A673 (cell line): Measurements from ENCODE around the gene IL4R. TPM values are rescaled to one million over a fixed set of nuclear protein-coding genes. Genes with fewer than 3 reads are reported as not detected.

Source experiments
- BruUV-seq: library from RNA; stranded (reverse); fragments of 400-500 nt; replicated peaks from 2 replicates; lab custom pipeline; 2021; lab: Mats Ljungman, UMichigan
- CTCF ChIA-PET: fragments of 300-600 bp; sonication (Branson Sonifier 250); formaldehyde crosslinking; loops from one replicate; lab custom pipeline; 2022; ENCODE audit warnings: antibody characterized with exemption; lab: Charles Lee
- POLR2A ChIA-PET: fragments of 300-600 bp; sonication (Branson Sonifier 250); formaldehyde crosslinking; loops from one replicate; lab custom pipeline; 2022; ENCODE audit warnings: antibody characterized with exemption; ENCODE audit not compliant: low non-redundant PET; lab: Charles Lee
- DNase-seq: peaks from one replicate; pipeline ENCODE4 v3.0.0-alpha.2; 2015; ENCODE audit warnings: low spot score
- H3K27ac ChIP-seq: fragments of 200-600 bp; sonication (generic); 2 replicates; pipeline ENCODE4 v1.5.1; 2016; ENCODE audit warnings: mixed run types, low read depth, mild to moderate bottlenecking, mixed read lengths, antibody characterized with exemption, low read length; ENCODE audit not compliant: poor library complexity, severe bottlenecking
- H3K27me3 ChIP-seq: fragments of 200-600 bp; sonication (generic); replicated peaks from 2 replicates; pipeline ENCODE4 v1.6.1; 2017; ENCODE audit warnings: mixed run types, low read depth, mild to moderate bottlenecking, mixed read lengths, antibody characterized with exemption, low read length; ENCODE audit not compliant: insufficient read depth, poor library complexity
- H3K36me3 ChIP-seq: fragments of 200-600 bp; sonication (generic); 2 replicates; pipeline ENCODE4 v1.6.1; 2016; ENCODE audit warnings: mixed run types, mild to moderate bottlenecking, mixed read lengths, antibody characterized with exemption, low read length; ENCODE audit not compliant: insufficient read depth, poor library complexity, severe bottlenecking
- H3K4me1 ChIP-seq: fragments of 200-600 bp; sonication (generic); 2 replicates; pipeline ENCODE4 v1.6.1; 2017; ENCODE audit warnings: mixed run types, mild to moderate bottlenecking, mixed read lengths, antibody characterized with exemption, low read length; ENCODE audit not compliant: insufficient read depth, poor library complexity, severe bottlenecking
- H3K4me3 ChIP-seq: fragments of 200-600 bp; sonication (generic); 2 replicates; pipeline ENCODE4 v1.5.1; 2016; ENCODE audit warnings: low read depth, mixed run types, mild to moderate bottlenecking, mixed read lengths, low read length; ENCODE audit not compliant: poor library complexity, severe bottlenecking
- H3K9me3 ChIP-seq: fragments of 200-600 bp; sonication (generic); 2 replicates; pipeline ENCODE4 v1.6.1; 2016; ENCODE audit warnings: mixed run types, low read depth, mild to moderate bottlenecking, mixed read lengths, antibody characterized with exemption, low read length; ENCODE audit not compliant: poor library complexity, severe bottlenecking
- CTCF ChIP-seq: fragments of 300-800, 200-600 bp; sonication (generic); conservative IDR thresholded peaks from 2 replicates; pipeline ENCODE4 v1.5.1; 2017; ENCODE audit warnings: low read depth, mild to moderate bottlenecking, antibody characterized with exemption, low read length, moderate library complexity, mixed read lengths
- EZH2 ChIP-seq: fragments of 200-600 bp; sonication (generic); IDR thresholded peaks from 2 replicates; pipeline ENCODE4 v1.6.1; 2017; ENCODE audit warnings: borderline replicate concordance, low read depth, mild to moderate bottlenecking, mixed read lengths, antibody characterized with exemption, low read length; ENCODE audit not compliant: poor library complexity, severe bottlenecking
- intact Hi-C: fragments of 100-400 bp; cut with micrococcal nuclease; formaldehyde crosslinking; loops from one replicate; pipeline ENCODE4 v1.10.0; 2022; ENCODE audit not compliant: unreplicated experiment
- total RNA-seq: library from RNA; stranded (reverse); gene quantifications from 2 replicates; pipeline ENCODE4 v1.2.3, GENCODE V29; 2021

IL4R gene
- total RNA-seq, 1 experiment from 2014 or later, result 22.9 TPM

GRCh38 chr16:27379919-27380318 is 66.1 kb downstream of the IL4R start:
- DNase-seq, result no peak
- no TSS peak for BruUV-seq
- Histone ChIP-seq H3K27me3 (no peaks in the 10 kb centered on the region), H3K4me3 (no peak overlapping the region), H3K27ac (no peak overlapping the region), H3K4me1 (no peaks in the 10 kb centered on the region), H3K9me3 (no peaks in the 10 kb centered on the region), H3K36me3 (no peaks in the 10 kb centered on the region)
- ChIA-PET POLR2A (no interaction called here), CTCF (no interaction called here)
- intact Hi-C loops, result no loop called here
- TF ChIP-seq CTCF (no peak), EZH2 (no peak)

GRCh38 chr16:27381236-27381635 is 67.5 kb downstream of the IL4R start:
- intact Hi-C loops, result no loop called here
- H3K4me1 ChIP-seq, result no peaks in the 10 kb centered on the region
- H3K27me3 ChIP-seq, result no peaks in the 10 kb centered on the region
- H3K9me3 ChIP-seq, result no peaks in the 10 kb centered on the region
- DNase-seq, result no peak
- BruUV-seq, result no TSS peak
- CTCF ChIA-PET, result no interaction called here
- H3K4me3 ChIP-seq, result no peak overlapping the region
- POLR2A ChIA-PET, result no interaction called here
- no peaks in the 10 kb centered on the region for H3K36me3 ChIP-seq
- TF ChIP-seq EZH2 (no peak), CTCF (no peak)
- no peak overlapping the region for H3K27ac ChIP-seq

- intact Hi-C loops, result no loop called here
- BruUV-seq, result no TSS peak
- H3K36me3 ChIP-seq, result no peaks in the 10 kb centered on the region
- TF ChIP-seq EZH2, result no peak
- TF ChIP-seq CTCF, result no peak
- POLR2A ChIA-PET, result no interaction called here
- H3K4me3 ChIP-seq, result no peak overlapping the region
- no peak overlapping the region for H3K27ac ChIP-seq
- no peaks in the 10 kb centered on the region for H3K9me3 ChIP-seq
- H3K4me1 ChIP-seq, result no peaks in the 10 kb centered on the region
- no peak for DNase-seq
- no peaks in the 10 kb centered on the region for H3K27me3 ChIP-seq
- CTCF ChIA-PET, result no interaction called here
Measured at GRCh38 chr16:27381974-27382855, 68.4 kb downstream of the IL4R start.
